A673 (cell line): Measurements from ENCODE around the gene HLCS.

Experiments used
- CTCF ChIP-seq: fragments of 300-800, 200-600 bp; sonication (generic); conservative IDR thresholded peaks from 2 replicates; pipeline ENCODE4 v1.5.1; 2017; ENCODE audit warnings: low read depth, mild to moderate bottlenecking, antibody characterized with exemption, low read length, moderate library complexity, mixed read lengths
- EZH2 ChIP-seq: fragments of 200-600 bp; sonication (generic); IDR thresholded peaks from 2 replicates; pipeline ENCODE4 v1.6.1; 2017; ENCODE audit warnings: borderline replicate concordance, low read depth, mild to moderate bottlenecking, mixed read lengths, antibody characterized with exemption, low read length; ENCODE audit not compliant: poor library complexity, severe bottlenecking

- TF ChIP-seq CTCF = no peak
- no peak for TF ChIP-seq EZH2
Measured at GRCh38 chr21:36985751-36986594, 19.5 kb upstream of the HLCS start.
